ENCODE results near the gene MCOLN3. TPM values are rescaled to one million over a fixed set of nuclear protein-coding genes. Genes with fewer than 3 reads are reported as not detected.

The MCOLN3 gene
- total and polyA plus RNA-seq, 9 of the 15 experiments (the other 6 are each of a cell fraction or from before 2014, with no cell fraction given): 0.04 to 0.05 TPM; not detected in 7

- Histone ChIP-seq H3K9me3 (replicated peaks; ENCODE audit: control insufficient read depth, insufficient read depth, low read depth, low read length) (no peaks in the 10 kb centered on the region), H3K27me3 (ENCODE audit: control insufficient read depth in 2 of 2, insufficient read depth in 2 of 2, low read length in 2 of 2) (peaks cover 28 to 35% of the 10 kb centered on the region in 2 experiments), H3K9me1 (ENCODE audit: control insufficient read depth, insufficient read depth, low read length) (no peaks in the 10 kb centered on the region), H3K79me2 (ENCODE audit: control insufficient read depth, insufficient read depth, low read length) (no peaks in the 10 kb centered on the region), H3K4me2 (ENCODE audit: insufficient read depth, low read length) (no peak overlapping the region), H3K4me1 (replicated peaks in 1 of 2; ENCODE audit: control insufficient read depth in 2 of 2, insufficient read depth in 2 of 2, low read length in 2 of 2) (peaks cover 0 to 12% of the 10 kb centered on the region in 2 experiments; a peak in 2 of 5 replicates), H3K4me3 (no peak overlapping the region), H4K20me1 (replicated peaks; ENCODE audit: control insufficient read depth, insufficient read depth, low read length) (no peaks in the 10 kb centered on the region), H3K9ac (ENCODE audit: insufficient read depth in 1 of 2, low read depth in 2 of 2, low read length in 2 of 2) (no peak overlapping the region), H3K27ac (ENCODE audit: extremely low read depth, low read depth, low read length) (no peak overlapping the region), H2AFZ (ENCODE audit: low read depth, low read length) (no peak overlapping the region), H3K36me3 (ENCODE audit: control insufficient read depth, insufficient read depth, low read length) (no peaks in the 10 kb centered on the region)
- ChIA-PET CTCF (ENCODE audit: low intra/inter-chr PET ratio) (no interaction called here), POLR2A (interaction anchor here (0.7 kb wide), 1 partner anchor 200 kb away, joined by 3 read pairs; no protein-coding TSS in a partner anchor)
- no peak for ATAC-seq
- no TSS peak for BruUV-seq (replicated peaks)
- no peak for DNase-seq (ENCODE audit: extremely low read depth in 1 of 4, low spot score in 3 of 4)
- TF ChIP-seq SMAD2 (IDR thresholded peaks at IDR 0.05; ENCODE audit: low read depth, low read length) (no peak), PHB2 (IDR thresholded peaks at IDR 0.05; ENCODE audit: low read depth) (no peak), NR0B1 (IDR thresholded peaks at IDR 0.05; ENCODE audit: partially characterized antibody) (no peak), EHMT2 (IDR thresholded peaks at IDR 0.05) (no peak), ZNF695 (CRISPR knock-in tag; IDR thresholded peaks at IDR 0.05) (no peak), TCF7L2 (IDR thresholded peaks at IDR 0.05; ENCODE audit: low read depth, low read length) (no peak), MAZ (CRISPR knock-in tag; conservative IDR thresholded peaks at IDR 0.05 in 1 of 2, IDR thresholded peaks at IDR 0.05 in 1 of 2) (no peak), RBM34 (IDR thresholded peaks at IDR 0.05; ENCODE audit: borderline replicate concordance, insufficient read depth, low read length) (no peak), TOE1 (IDR thresholded peaks at IDR 0.05; ENCODE audit: borderline replicate concordance) (no peak), TOE1 (CRISPR knock-in tag; IDR thresholded peaks at IDR 0.05; ENCODE audit: borderline replicate concordance, low read depth) (no peak), HDAC8 (tag; IDR thresholded peaks at IDR 0.05) (no peak), PRMT5 (CRISPR knock-in tag; IDR thresholded peaks at IDR 0.05) (no peak), ZNF408 (CRISPR knock-in tag; IDR thresholded peaks at IDR 0.05; ENCODE audit: low read depth) (no peak), ZNF217 (CRISPR knock-in tag; IDR thresholded peaks at IDR 0.05) (no peak), ZFPM2 (CRISPR knock-in tag; IDR thresholded peaks at IDR 0.05) (no peak), ID3 (CRISPR knock-in tag; IDR thresholded peaks at IDR 0.05) (no peak), ID3 (tag; IDR thresholded peaks at IDR 0.05) (no peak), ZEB2 (IDR thresholded peaks at IDR 0.05) (no peak), PHF21A (IDR thresholded peaks at IDR 0.05; ENCODE audit: borderline replicate concordance, low read depth) (no peak), TCF15 (CRISPR knock-in tag; IDR thresholded peaks at IDR 0.05) (no peak), RNF2 (IDR thresholded peaks at IDR 0.05) (no peak)
- 48% methylated on average over 11 of the region's 12 CpGs for WGBS (ENCODE audit: insufficient coverage, low coverage, missing lambda C conversion rate)
- intact Hi-C loops (cut with micrococcal nuclease): no loop called here
- in situ Hi-C loops (cut with MboI): no loop called here
- FAIRE-seq: no peak
Observed at GRCh38 chr1:85047144-85047471, 1.2 kb downstream of the MCOLN3 start.
